GM19467 (cell line): Measurements from ENCODE around the gene LSR.

Experiments
- ATAC-seq: cut with Tn5 transposase; IDR thresholded peaks from one replicate; pipeline ENCODE4 v1.9.1; 2021; ENCODE audit warnings: mild to moderate bottlenecking, moderate library complexity; ENCODE audit not compliant: unreplicated experiment

The LSR gene

GRCh38 chr19:35316560-35316959, 67.8 kb downstream of the LSR start:
- no peak for ATAC-seq
